Measurements from ENCODE around the gene PLEKHM2. TPM values are rescaled to one million over a fixed set of nuclear protein-coding genes. Genes with fewer than 3 reads are reported as not detected.

The PLEKHM2 gene
- total and polyA plus RNA-seq, 5 donors from 2014 or later = 3.2 to 71.8 (median 4.2) TPM

DNA sequence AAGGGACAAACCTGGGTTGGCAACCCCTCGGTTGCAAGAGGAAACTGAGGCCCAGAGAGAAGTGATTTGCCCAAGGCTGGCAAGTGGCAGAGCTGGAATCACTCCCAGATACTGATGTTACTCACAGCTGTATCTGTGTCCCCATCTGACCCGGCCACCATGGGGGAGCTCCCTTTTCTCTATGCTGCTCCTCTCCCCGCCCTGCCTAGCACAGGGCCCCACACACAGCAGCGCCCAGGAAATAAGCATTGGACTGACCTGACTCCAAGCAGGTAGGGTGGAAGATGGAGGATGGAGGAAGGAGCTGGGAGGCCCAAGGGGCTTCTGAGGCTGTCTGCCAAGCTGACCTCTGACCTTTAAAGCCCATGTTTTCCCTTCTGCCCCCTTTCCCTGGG, 71.5 kb downstream of the PLEKHM2 start:
- Mint-ChIP-seq H3K4me3 (no peak overlapping the region), H3K36me3 (no peaks in the 10 kb centered on the region)

GRCh38 chr1:15756143-15757015, 72.3 kb downstream of the PLEKHM2 start:
- DNase-seq (peak in 1 of 3 donors; percentile 18), ATAC-seq (ENCODE audit: low read depth in 2 of 2) (peak in 1 of 2 donors; percentile 10)
- Histone ChIP-seq H3K4me3 (ENCODE audit: low read depth, low read length) (no peak overlapping the region), H3K27ac (ENCODE audit: insufficient read depth, low read length, poor library complexity, severe bottlenecking) (no peak overlapping the region), H3K27me3 (ENCODE audit: control insufficient read depth, insufficient read depth, low read length) (peaks cover 6% of the 10 kb centered on the region), H3K9me3 (ENCODE audit: control insufficient read depth in 2 of 2, low read length in 2 of 2) (no peaks in the 10 kb centered on the region), H3K36me3 (ENCODE audit: control insufficient read depth, insufficient read depth, low read length) (no peaks in the 10 kb centered on the region), H3K4me1 (ENCODE audit: control insufficient read depth, insufficient read depth, low read length, poor library complexity, severe bottlenecking) (peaks cover 14% of the 10 kb centered on the region)
- Mint-ChIP-seq H3K4me3 (peak overlapping the region in 2 of 4 donors; percentile 12 to 24), H3K27me3 (peaks cover 54% of the 10 kb centered on the region), H3K9me3 (peaks cover 0 to 2% (median 0%) of the 10 kb centered on the region in 7 donors), H3K4me1 (peaks cover 0 to 19% (median 8%) of the 10 kb centered on the region in 4 donors), H3K36me3 (no peaks in the 10 kb centered on the region), H3K27ac (no peak overlapping the region)

More for the DNA sequence above, 71.5 kb downstream of the PLEKHM2 start:
- no peak for DNase-seq
- Mint-ChIP-seq H3K27me3 (peaks cover 46% of the 10 kb centered on the region), H3K27ac (no peak overlapping the region), H3K9me3 (peaks cover 0 to 2% (median 0%) of the 10 kb centered on the region in 7 donors), H3K4me1 (peaks cover 0 to 19% (median 8%) of the 10 kb centered on the region in 4 donors)
- peaks cover 5% of the 10 kb centered on the region for H3K27me3 ChIP-seq (ENCODE audit: control insufficient read depth, insufficient read depth, low read length)
- no peaks in the 10 kb centered on the region for H3K36me3 ChIP-seq (ENCODE audit: control insufficient read depth, insufficient read depth, low read length)
- H3K27ac ChIP-seq (ENCODE audit: insufficient read depth, low read length, poor library complexity, severe bottlenecking) = no peak overlapping the region
- H3K4me3 ChIP-seq (ENCODE audit: low read depth, low read length) = no peak overlapping the region
- H3K4me1 ChIP-seq (ENCODE audit: control insufficient read depth, insufficient read depth, low read length, poor library complexity, severe bottlenecking) = peaks cover 14% of the 10 kb centered on the region
- no peak for ATAC-seq (ENCODE audit: low read depth in 2 of 2)
- H3K9me3 ChIP-seq (ENCODE audit: control insufficient read depth in 2 of 2, low read length in 2 of 2) = no peaks in the 10 kb centered on the region

GRCh38 chr1:15757016-15757543, 73.0 kb downstream of the PLEKHM2 start:
- DNase-seq (no peak), ATAC-seq (ENCODE audit: low read depth in 2 of 2) (no peak)
- peak overlapping the region in 2 of 4 donors; percentile 48 to 59 for H3K4me3 Mint-ChIP-seq
- peaks cover 0 to 19% (median 9%) of the 10 kb centered on the region in 4 donors for H3K4me1 Mint-ChIP-seq
- H3K36me3 Mint-ChIP-seq = no peaks in the 10 kb centered on the region
- Histone ChIP-seq H3K9me3 (ENCODE audit: control insufficient read depth in 2 of 2, low read length in 2 of 2) (no peaks in the 10 kb centered on the region), H3K36me3 (ENCODE audit: control insufficient read depth, insufficient read depth, low read length) (no peaks in the 10 kb centered on the region), H3K27me3 (ENCODE audit: control insufficient read depth, insufficient read depth, low read length) (peaks cover 6% of the 10 kb centered on the region), H3K4me3 (ENCODE audit: low read depth, low read length) (no peak overlapping the region), H3K4me1 (ENCODE audit: control insufficient read depth, insufficient read depth, low read length, poor library complexity, severe bottlenecking) (peaks cover 14% of the 10 kb centered on the region), H3K27ac (ENCODE audit: insufficient read depth, low read length, poor library complexity, severe bottlenecking) (no peak overlapping the region)
- H3K27me3 Mint-ChIP-seq = peaks cover 59% of the 10 kb centered on the region
- H3K9me3 Mint-ChIP-seq = peaks cover 0 to 1% (median 0%) of the 10 kb centered on the region in 7 donors
- H3K27ac Mint-ChIP-seq = no peak overlapping the region

- Histone ChIP-seq H3K4me3 (ENCODE audit: low read depth, low read length) (no peak overlapping the region), H3K4me1 (ENCODE audit: control insufficient read depth, insufficient read depth, low read length, poor library complexity, severe bottlenecking) (peaks cover 14% of the 10 kb centered on the region), H3K27ac (ENCODE audit: insufficient read depth, low read length, poor library complexity, severe bottlenecking) (no peak overlapping the region), H3K27me3 (ENCODE audit: control insufficient read depth, insufficient read depth, low read length) (peaks cover 6% of the 10 kb centered on the region), H3K9me3 (ENCODE audit: control insufficient read depth in 2 of 2, low read length in 2 of 2) (no peaks in the 10 kb centered on the region), H3K36me3 (ENCODE audit: control insufficient read depth, insufficient read depth, low read length) (no peaks in the 10 kb centered on the region)
- peaks cover 59% of the 10 kb centered on the region for H3K27me3 Mint-ChIP-seq
- ATAC-seq (ENCODE audit: low read depth in 2 of 2) (no peak), DNase-seq (no peak)
- H3K4me3 Mint-ChIP-seq = peak overlapping the region in 3 of 4 donors; percentile 58 to 70 (median 70)
- no peaks in the 10 kb centered on the region for H3K36me3 Mint-ChIP-seq
- H3K9me3 Mint-ChIP-seq = peaks cover 0 to 1% (median 0%) of the 10 kb centered on the region in 7 donors
- peaks cover 0 to 19% (median 9%) of the 10 kb centered on the region in 4 donors for H3K4me1 Mint-ChIP-seq
- no peak overlapping the region for H3K27ac Mint-ChIP-seq
Measured at GRCh38 chr1:15757575-15758342, 73.6 kb downstream of the PLEKHM2 start.

DNA sequence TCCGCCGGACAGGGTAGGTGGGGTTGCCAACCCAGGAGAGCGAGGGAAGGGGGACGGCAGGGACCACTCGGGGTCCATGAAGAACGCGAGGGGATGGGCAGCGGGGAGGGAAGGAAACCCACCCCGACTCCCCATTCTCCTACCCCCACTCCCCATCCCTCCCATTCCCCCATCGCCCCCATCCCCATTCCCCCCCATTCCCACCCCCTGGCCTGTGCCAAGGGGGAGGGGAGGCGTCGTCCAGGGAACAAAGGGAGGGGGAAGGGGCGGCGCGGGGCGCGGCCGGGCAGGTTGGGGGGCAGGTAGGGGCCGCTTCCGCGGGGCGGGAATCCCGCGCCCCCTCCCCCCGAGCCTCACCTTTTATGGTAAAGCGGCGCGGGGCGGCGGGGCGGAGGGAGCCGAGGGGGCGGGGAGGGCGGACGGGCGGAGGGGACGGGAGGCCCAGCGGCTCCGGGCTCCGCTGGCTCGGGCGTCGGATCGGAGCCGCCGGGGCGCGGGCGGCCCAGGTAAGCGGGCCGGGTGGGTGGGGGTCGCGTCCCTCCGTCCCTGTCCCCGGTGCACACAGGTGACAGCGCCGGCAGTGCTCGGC, 74.3 kb downstream of the PLEKHM2 start, which contains the start of gene FBLIM1:
Gene FBLIM1 (plus strand): TSS at position 453 of the 589 bp plus-strand sequence. CDS start 6,189 bp downstream, outside the sequence.
- Histone ChIP-seq H3K4me1 (ENCODE audit: control insufficient read depth, insufficient read depth, low read length, poor library complexity, severe bottlenecking) (peaks cover 14% of the 10 kb centered on the region), H3K9me3 (ENCODE audit: control insufficient read depth in 2 of 2, low read length in 2 of 2) (no peaks in the 10 kb centered on the region), H3K36me3 (ENCODE audit: control insufficient read depth, insufficient read depth, low read length) (no peaks in the 10 kb centered on the region), H3K27me3 (ENCODE audit: control insufficient read depth, insufficient read depth, low read length) (peaks cover 6% of the 10 kb centered on the region), H3K4me3 (ENCODE audit: low read depth, low read length) (no peak within 1 kb of the TSS), H3K27ac (ENCODE audit: insufficient read depth, low read length, poor library complexity, severe bottlenecking) (no peak within 1 kb of the TSS)
- Mint-ChIP-seq H3K27ac (no peak within 1 kb of the TSS), H3K36me3 (no peaks in the 10 kb centered on the region), H3K27me3 (peaks cover 56% of the 10 kb centered on the region), H3K4me3 (peak within 1 kb of the TSS in 3 of 4 donors; percentile 61 to 70 (median 70)), H3K4me1 (peaks cover 0 to 19% (median 10%) of the 10 kb centered on the region in 4 donors), H3K9me3 (peaks cover 0 to 1% (median 0%) of the 10 kb centered on the region in 7 donors)
- ATAC-seq (ENCODE audit: low read depth in 2 of 2) (no peak), DNase-seq (no peak)

GRCh38 chr1:15758953-15759661, 75.0 kb downstream of the PLEKHM2 start:
- Histone ChIP-seq H3K27me3 (ENCODE audit: control insufficient read depth, insufficient read depth, low read length) (peaks cover 6% of the 10 kb centered on the region), H3K4me3 (ENCODE audit: low read depth, low read length) (no peak overlapping the region), H3K9me3 (ENCODE audit: control insufficient read depth in 2 of 2, low read length in 2 of 2) (no peaks in the 10 kb centered on the region), H3K27ac (ENCODE audit: insufficient read depth, low read length, poor library complexity, severe bottlenecking) (no peak overlapping the region), H3K36me3 (ENCODE audit: control insufficient read depth, insufficient read depth, low read length) (no peaks in the 10 kb centered on the region), H3K4me1 (ENCODE audit: control insufficient read depth, insufficient read depth, low read length, poor library complexity, severe bottlenecking) (peaks cover 14% of the 10 kb centered on the region)
- DNase-seq (no peak), ATAC-seq (ENCODE audit: low read depth in 2 of 2) (no peak)
- Mint-ChIP-seq H3K27ac (no peak overlapping the region), H3K36me3 (no peaks in the 10 kb centered on the region), H3K4me1 (peaks cover 0 to 19% (median 10%) of the 10 kb centered on the region in 4 donors), H3K9me3 (peaks cover 0 to 1% (median 0%) of the 10 kb centered on the region in 7 donors), H3K4me3 (peak overlapping the region in 1 of 4 donors; percentile 61), H3K27me3 (peaks cover 60% of the 10 kb centered on the region)

Data from CD4-positive, CD25-positive, alpha-beta regulatory T cell (primary cell).